Measurements from ENCODE around the gene MAP1LC3C. TPM values are rescaled to one million over a fixed set of nuclear protein-coding genes. Genes with fewer than 3 reads are reported as not detected.

The MAP1LC3C gene
- total and polyA plus RNA-seq, 2 experiments from 2014 or later = 0.27 to 0.45 TPM

DNA sequence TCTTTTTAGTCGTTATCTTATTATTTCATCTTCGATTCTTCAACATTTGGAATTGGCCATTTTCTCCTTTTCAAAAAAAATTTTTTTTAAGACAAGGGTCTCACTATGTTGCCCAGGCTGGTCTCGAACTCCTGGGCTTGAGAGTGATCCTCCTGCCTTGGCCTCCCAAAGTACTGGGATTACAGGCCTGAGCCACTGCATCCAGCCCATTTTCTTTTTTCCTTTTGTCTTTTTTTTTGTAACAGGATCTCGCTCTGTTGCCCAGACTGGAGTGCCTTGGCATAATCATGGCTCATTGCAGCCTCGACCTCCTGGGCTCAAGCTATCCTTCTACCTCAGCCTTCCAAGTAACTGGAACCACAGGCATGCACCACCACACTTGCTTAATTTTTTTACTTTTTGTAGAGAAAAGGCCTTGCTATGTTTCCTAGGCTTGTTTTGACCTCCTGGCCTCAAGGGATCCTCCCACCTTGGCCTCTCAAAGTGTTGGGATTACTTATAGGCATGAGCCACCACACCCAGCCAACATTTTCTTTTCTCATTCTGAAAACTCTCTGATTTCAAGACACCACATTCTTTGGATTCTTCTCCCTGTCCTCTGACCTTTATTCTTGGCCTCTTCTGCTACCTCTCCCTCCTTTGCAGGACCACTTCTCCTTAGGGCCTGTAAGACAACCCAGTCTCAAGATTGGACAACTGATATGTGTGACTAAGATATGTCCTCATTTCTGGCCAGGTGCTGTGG is 6.0 kb upstream of the MAP1LC3C start:
- no peaks in the 10 kb centered on the region for H3K4me1 ChIP-seq (ENCODE audit: insufficient read depth)
- no peak overlapping the region for H2AFZ ChIP-seq
- H3K9me2 ChIP-seq (replicated peaks; ENCODE audit: insufficient read depth) = no peaks in the 10 kb centered on the region
- no peak overlapping the region for H3K4me3 ChIP-seq
- no peaks in the 10 kb centered on the region for H3K36me3 ChIP-seq (replicated peaks; ENCODE audit: insufficient read depth, low read depth)
- no peaks in the 10 kb centered on the region for H3K27me3 ChIP-seq
- no peak overlapping the region for H3K4me2 ChIP-seq
- no peaks in the 10 kb centered on the region for H3K79me2 ChIP-seq
- no peaks in the 10 kb centered on the region for H4K20me1 ChIP-seq (ENCODE audit: insufficient read depth, poor library complexity, severe bottlenecking)
- DNase-seq (ENCODE audit: low spot score) = no peak
- H3K9me3 ChIP-seq (ENCODE audit: low read depth) = no peaks in the 10 kb centered on the region
- WGBS (ENCODE audit: low lambda C conversion rate, missing lambda C conversion rate) = 95% methylated on average over 5 of the region's 5 CpGs
- no peak overlapping the region for H3K27ac ChIP-seq
- TF ChIP-seq EZH2 (IDR thresholded peaks at IDR 0.05; ENCODE audit: borderline replicate concordance) = no peak
- TF ChIP-seq CTCF (IDR thresholded peaks at IDR 0.05; ENCODE audit: poor library complexity) = no peak
- TF ChIP-seq EZH2phosphoT487 (IDR thresholded peaks at IDR 0.05; ENCODE audit: low read depth, severe bottlenecking, unreplicated experiment) = no peak

- peaks cover 7% of the 10 kb centered on the region for H3K4me1 ChIP-seq (ENCODE audit: insufficient read depth)
- no peaks in the 10 kb centered on the region for H3K9me3 ChIP-seq (ENCODE audit: low read depth)
These were observed 3.6 kb upstream of the MAP1LC3C start for GRCh38 chr1:242002510-242002909.

GRCh38 chr1:242002072-242002471 is 3.2 kb upstream of the MAP1LC3C start:
- no peak for DNase-seq (ENCODE audit: low spot score)
- H3K4me3 ChIP-seq = no peak overlapping the region
- H3K4me1 ChIP-seq (ENCODE audit: insufficient read depth) = peaks cover 7% of the 10 kb centered on the region
- H3K27ac ChIP-seq = no peak overlapping the region
- no peaks in the 10 kb centered on the region for H3K9me2 ChIP-seq (replicated peaks; ENCODE audit: insufficient read depth)
- H4K20me1 ChIP-seq (ENCODE audit: insufficient read depth, poor library complexity, severe bottlenecking) = no peaks in the 10 kb centered on the region
- no peaks in the 10 kb centered on the region for H3K27me3 ChIP-seq
- TF ChIP-seq EZH2phosphoT487 (IDR thresholded peaks at IDR 0.05; ENCODE audit: low read depth, severe bottlenecking, unreplicated experiment) (no peak), EZH2 (IDR thresholded peaks at IDR 0.05; ENCODE audit: borderline replicate concordance) (no peak), CTCF (IDR thresholded peaks at IDR 0.05; ENCODE audit: poor library complexity) (no peak)
- no peak overlapping the region for H2AFZ ChIP-seq
- H3K79me2 ChIP-seq = no peaks in the 10 kb centered on the region
- H3K9me3 ChIP-seq (ENCODE audit: low read depth) = no peaks in the 10 kb centered on the region
- H3K4me2 ChIP-seq = no peak overlapping the region
- H3K36me3 ChIP-seq (replicated peaks; ENCODE audit: insufficient read depth, low read depth) = no peaks in the 10 kb centered on the region
- WGBS (ENCODE audit: low lambda C conversion rate, missing lambda C conversion rate) = 74% methylated on average over 5 of the region's 5 CpGs

More at GRCh38 chr1:242002510-242002909, 3.6 kb upstream of the MAP1LC3C start:
- Histone ChIP-seq H3K79me2 (no peaks in the 10 kb centered on the region), H2AFZ (no peak overlapping the region), H4K20me1 (ENCODE audit: insufficient read depth, poor library complexity, severe bottlenecking) (no peaks in the 10 kb centered on the region), H3K4me2 (no peak overlapping the region), H3K27me3 (no peaks in the 10 kb centered on the region), H3K9me2 (replicated peaks; ENCODE audit: insufficient read depth) (no peaks in the 10 kb centered on the region), H3K36me3 (replicated peaks; ENCODE audit: insufficient read depth, low read depth) (no peaks in the 10 kb centered on the region), H3K4me3 (no peak overlapping the region), H3K27ac (no peak overlapping the region)
- no peak for DNase-seq (ENCODE audit: low spot score)
- no peak for TF ChIP-seq CTCF (IDR thresholded peaks at IDR 0.05; ENCODE audit: poor library complexity)
- TF ChIP-seq EZH2 (IDR thresholded peaks at IDR 0.05; ENCODE audit: borderline replicate concordance) = no peak
- no peak for TF ChIP-seq EZH2phosphoT487 (IDR thresholded peaks at IDR 0.05; ENCODE audit: low read depth, severe bottlenecking, unreplicated experiment)
- WGBS (ENCODE audit: low lambda C conversion rate, missing lambda C conversion rate) = 64% methylated on average over 4 of the region's 4 CpGs

Data from hepatocyte (in vitro differentiated cells).